ENCODE measurements around the gene CHCHD6.

The CHCHD6 gene

DNA sequence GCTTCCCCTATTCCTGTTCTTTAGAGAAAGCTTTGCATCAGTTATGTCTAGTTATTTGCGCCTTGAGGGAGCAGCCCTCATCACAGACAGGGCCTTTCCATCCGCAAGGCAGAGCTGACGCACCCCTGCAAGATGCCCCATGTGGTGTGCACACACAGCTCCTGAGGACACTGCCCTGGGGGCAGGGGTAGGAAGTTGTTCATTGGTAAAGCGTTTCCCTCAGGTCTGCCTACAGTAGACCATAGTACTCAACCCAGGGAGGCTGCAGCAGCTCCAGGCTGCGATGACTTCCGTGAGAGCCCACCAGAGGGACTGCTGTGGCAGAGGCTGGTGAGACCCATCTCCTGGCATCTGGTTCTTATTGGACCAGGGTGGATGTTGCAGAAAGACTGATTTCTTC lies 223.8 kb downstream of the CHCHD6 start:
- no peak for DNase-seq

DNA sequence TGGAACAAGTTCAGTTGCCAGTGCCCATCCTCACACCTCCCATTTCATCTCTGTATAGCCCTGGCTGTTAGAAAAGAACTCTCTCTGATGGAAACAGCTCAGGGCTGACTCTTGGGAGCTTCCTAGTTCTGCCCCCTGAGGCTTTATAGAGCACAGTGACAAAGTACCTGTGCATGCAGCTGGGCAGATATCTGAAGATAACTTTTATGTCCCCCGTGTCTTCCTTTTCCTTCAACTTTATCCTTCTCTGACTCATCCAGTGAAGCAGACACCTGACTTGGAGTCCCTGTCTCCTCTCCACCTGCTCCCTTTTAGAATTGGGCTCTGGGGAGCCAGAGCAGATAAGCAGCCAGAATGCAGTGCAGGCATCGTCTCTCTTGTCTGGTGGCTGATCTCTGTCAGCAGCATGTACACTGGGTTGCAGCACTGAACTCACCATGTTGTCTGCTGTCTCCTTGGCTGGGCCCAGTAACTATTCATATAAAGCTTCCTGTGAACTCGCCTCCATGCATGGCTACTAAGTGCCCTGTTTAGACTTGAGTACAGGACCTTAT lies 225.0 kb downstream of the CHCHD6 start:
- no peak for DNase-seq

DNA sequence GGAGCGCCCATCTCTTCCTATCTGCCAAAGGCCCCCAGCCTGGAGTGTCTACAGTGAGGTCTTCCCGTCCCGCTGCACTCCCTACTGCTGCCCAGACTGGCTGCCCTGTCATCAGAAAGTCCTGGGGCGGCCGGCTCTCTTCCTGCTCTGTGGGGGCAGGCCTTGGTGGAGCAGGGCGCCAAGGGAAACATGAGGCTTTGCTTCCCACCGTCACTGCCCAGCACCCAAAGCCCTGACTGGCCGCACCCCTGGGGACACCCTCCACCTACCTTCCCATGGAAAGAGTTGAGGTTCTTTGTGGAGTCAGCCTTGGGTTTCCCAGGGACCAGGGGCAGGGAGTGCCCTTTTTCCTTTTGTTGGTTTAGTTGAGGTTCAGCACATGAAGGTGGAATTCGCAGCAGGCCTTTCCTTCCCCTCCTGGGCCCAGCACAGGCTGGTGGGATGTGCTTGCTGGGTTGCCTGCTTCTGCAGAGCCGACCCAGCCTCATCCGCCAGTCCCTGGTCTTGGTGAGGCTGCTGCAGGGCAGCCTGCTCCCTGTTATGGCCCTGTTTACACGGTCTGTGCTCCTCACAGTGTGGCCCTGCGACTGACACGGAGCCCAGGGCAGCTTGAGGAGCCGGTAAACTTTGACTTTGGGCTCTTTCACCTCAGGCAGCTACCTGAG lies 227.0 kb downstream of the CHCHD6 start:
- DNase-seq, result no peak

DNA sequence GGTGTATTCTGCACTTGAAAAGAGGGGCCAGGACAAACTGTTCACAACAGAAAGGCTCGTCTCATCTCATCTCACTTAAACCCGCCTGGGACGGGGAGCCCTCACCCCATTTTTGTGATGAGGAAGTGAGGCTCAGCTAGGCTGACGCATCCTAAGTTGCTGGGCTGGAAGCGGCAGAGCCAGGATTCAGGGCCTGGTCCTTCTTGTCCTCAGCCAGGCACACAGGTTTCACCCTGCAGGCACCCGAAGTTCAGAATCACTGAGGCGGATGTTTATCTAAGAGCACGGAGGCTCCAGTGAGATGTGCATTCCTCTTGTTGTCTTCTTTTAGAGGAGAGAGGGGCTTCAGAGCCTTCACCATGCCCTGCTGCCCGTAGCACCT lies 227.8 kb downstream of the CHCHD6 start:
- no peak for DNase-seq

DNA sequence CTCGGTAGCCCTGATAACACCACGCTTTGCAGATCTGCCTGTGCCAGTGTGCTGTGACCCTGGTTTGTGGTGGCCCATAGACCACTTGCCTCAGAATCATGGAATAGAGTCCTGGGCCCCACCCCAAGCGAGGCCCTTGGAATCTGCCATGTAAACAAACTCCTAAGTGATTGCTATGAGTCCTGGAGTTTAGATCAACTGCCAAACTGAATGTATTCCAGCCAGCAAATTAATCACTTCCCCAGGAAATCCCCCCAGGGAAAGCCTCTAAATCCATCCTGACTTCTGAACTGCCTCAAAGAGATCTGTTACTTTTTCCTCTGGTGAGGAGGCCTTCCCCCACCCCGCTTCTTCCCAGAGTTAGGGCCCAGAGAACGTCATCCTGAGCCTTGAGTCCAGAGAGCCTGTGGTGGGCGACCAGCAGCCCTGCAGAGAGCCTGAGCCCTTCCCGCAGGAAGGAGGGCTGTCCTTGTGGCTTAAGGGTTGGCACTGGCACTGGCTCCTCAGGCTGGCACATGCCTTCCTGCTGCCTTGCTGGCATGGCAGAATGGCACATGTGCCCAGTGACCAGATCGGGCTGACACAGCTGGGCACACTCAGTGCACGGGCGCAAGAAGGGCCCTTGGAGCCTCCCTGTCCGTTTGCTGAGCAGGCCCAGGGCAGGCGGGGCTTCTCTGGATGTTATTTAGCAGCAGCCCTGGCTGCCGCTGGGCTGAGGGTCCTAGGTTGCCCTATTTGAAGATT lies 228.3 kb downstream of the CHCHD6 start:
- no peak for DNase-seq

DNA sequence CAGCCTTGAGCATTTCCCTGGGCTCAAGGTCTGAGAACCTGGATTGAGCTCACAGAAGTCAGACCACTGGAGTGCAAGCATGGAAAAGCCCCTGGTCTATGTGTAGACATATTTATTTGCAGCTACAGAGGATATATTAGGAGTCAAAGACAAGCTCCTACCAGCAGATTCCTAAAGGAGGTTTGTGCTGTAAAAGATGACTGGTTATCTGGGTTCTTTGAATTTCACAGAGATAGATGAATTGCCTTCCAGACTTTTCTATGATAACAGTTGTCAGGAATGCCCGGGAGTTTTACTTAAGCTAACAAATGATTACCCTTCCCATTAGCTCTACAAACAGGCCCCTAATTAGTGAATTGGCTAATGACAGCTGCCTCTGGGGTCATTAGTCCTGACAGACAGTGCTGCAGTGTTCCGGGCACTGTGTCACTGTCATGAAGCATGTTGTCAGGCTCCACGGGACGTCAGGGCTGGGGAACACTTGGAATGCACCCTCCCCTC lies 230.0 kb downstream of the CHCHD6 start:
- no peak for DNase-seq

DNA sequence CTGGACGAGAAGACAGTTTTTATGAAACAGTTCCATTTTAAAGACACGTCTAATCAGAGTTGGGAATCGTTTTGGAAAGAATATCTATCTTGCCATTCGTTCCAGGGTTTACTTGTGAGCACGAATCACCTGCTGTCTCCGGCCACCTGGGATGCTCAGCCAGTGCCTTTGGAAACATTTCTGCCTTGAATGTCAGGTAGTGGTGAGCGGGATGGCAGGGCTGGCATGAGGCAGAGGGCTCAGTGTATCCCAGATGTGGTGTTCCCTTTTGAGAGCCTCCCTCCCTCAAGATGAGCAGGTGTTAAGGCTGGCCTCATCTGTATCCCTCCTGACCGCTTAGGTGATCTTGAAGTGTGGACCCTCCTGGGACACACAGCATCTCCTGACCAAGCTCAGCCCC lies 231.0 kb downstream of the CHCHD6 start:
- DNase-seq, result no peak

DNA sequence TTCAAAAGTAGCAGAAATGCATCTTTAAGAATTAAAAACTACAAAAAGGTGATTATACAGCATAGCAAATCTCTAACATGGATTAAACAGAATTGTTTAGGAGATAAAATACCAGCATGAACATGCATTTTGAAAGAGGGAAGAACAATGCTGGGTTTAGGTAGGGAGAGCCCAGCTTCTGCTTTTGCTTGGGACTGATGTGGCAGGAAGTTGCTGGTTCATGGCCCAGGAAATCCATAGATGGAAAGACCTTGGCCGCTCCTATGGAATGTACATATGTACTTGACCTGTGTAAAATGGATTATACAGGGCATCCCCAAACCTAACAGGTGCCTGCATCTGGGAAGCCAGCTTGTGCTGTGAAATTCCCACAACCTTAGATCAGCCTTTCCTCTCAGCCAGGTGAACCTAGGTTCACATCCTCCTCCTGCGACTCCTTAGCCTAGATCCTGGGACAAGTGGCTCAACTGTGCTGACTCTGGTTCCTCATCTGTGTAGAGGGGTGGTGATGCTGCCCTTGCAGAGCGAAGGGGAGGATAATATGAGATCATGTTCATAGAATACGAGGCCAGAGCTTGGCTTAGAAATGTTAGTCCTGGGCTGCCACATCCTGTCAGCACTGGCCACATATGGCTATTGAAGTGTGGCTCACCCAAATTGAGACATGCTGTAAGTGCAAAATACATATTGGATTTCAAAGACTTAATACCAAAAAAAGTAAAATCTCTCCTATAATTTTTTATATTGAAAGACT lies 231.9 kb downstream of the CHCHD6 start:
- no peak for DNase-seq

DNA sequence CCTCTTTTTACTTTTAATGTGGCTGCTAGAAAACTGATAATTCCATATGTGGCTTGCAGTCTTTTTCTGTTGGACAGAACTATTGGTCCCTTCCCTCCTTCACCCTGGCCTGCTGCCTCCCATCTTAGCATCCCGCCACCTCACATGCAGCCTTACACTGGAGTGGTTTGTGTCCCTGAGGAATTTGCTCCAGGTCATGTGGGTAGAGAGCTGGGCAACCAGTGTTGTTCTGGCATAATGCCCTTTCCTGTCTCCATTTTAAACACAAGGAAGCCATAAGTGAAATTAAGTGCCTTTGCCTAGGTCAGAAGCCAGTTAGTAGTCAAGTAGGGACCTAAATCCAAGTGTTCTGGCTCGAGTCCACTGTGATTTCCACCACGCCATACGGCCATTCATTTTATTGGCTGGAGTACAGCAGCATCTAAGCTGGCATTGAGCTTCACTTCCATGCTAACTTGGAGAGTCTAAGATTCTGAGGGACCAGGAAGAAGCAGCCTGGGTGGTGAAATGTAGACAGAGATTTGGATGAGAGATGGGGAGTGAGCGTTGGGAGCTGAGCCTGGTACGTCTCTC lies 232.9 kb downstream of the CHCHD6 start:
- DNase-seq, result no peak

DNA sequence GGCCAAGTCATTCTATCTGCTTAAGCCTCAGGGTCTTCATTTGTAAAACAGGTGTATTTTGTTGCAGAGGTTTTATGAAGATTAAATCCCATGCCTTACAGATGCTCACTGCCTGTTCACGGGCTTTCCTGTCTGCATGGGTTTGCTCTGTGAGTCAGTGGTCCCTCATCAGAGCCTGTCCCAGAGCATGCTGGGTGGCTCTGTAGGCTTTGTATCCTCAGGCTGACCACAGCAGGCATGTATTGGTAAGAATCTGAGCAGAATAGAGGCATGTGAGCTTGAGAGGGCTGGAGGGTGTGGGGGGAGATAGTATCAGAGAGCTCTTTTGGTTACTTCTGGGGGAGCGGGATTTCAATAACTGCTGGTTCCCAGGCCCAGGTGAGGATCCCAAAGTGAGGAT lies 233.5 kb downstream of the CHCHD6 start:
- DNase-seq, result no peak

DNA sequence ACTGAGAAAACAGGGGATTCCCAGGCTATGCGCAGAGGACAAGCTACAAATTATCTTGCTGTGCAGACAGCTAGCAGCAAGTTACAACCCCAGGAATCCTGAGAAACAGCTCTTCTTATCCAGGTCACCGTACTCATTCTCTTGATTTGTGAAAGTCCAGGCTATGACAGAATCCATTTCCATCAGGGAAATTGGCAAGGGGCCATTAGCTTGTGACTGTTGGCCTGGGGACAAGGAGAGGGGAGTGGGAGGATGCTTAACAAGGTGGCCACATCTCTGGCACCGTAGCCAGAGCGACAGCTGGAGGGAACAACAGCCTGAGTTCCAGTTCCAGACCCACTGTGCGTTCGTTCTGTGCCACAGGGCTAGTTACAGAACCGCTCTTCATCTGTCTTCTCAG lies 233.9 kb downstream of the CHCHD6 start:
- DNase-seq, result no peak

DNA sequence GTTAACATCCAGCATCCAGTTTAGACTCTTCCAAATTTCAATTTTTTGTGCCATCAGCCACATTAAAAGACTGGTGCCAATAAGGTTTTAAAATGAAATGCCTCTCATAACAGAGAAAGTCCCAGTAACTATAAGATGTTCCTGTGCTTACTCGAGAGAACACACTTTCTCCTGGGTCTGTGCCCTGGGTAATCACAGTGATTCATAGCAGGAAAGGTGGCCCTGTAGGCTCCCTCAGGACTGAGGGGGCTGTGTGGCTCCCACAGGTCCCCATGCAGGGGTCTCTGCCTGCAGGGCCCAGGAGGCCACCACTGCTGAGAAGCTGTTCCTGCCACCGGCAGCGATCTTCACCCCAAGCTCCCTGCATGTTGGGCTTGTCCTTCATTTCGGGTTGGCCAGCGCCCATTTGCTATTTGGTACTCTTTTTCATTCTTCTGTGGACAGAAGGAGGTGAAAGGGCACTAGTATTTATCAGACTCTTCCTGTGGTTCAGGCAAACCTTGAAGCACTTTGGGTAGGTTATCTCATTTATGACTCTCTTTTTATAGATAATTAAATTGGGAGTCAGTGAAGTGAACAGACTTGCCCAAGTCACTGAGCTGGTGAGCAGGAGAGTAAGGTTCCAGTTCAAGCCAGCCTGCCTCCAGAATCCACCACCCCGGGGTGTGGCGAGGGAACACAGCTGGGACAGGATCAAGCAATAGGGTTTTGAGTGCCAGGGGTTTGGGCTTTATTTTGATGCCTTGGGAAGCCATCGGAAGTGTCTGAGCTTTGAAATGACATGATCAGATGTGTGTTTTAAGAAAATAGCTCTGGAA lies 234.7 kb downstream of the CHCHD6 start:
- no peak for DNase-seq

DNA sequence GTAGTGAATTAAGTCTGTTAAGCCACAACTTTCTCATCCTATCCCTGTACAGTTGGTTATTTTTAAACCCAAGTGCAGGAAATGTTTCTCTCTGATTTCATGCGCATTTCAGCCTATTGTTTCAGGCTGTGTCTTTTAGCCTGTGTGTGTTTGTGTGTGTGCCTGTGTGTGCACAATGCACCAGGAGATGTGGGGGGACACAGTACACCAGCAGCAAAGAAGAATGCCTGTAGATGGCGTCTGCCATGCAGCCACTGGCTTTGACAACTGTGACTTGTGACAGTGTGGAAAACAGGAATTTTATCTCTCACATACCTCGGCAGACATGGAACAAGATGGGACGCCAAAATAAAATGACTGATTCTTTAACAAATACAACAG lies 235.3 kb downstream of the CHCHD6 start:
- no peak for DNase-seq

DNA sequence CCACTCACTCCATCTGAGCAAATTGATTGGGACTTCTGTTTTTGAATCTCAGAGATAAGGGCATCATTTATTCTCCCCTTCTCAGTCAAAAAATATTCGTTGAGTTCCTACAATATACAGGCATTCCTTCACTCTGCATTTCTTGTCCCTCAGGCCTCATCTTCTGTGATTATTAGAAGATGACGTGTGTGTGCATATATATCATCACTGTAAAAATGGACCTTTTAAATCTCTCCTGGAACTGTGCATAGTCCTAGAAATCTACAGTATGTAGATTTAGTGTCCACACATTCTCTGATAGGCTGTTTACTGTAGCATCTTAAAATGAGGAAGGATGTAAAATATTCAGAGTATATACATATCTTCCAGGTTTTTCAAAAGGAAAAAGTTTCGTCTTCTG lies 235.7 kb downstream of the CHCHD6 start:
- DNase-seq, result no peak

DNA sequence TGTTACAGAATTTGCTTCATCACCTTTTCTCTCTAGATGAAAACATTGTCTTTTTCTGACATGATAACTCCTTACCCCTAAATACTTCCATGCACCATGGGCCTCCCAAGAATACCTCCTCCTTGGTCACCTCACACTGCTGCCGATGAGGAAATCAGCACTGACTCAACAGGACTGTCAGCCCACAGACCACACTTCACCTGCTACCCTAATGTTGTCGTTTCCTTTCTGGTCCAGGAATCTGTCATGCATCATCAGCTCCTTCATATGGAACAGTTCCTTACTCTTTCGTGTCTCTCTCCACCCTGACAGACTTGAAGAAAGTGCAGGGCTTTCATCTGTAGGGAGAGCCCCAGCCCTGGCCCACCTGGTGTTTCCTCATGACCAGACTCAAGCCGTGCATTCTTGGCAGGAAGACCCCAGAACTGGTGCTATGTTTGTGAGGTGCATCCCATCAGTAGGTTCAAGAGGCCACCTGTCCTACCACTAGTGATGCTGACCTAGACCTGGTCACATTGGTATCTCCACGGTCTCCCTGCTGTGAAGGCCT lies 237.8 kb downstream of the CHCHD6 start:
- DNase-seq, result no peak

DNA sequence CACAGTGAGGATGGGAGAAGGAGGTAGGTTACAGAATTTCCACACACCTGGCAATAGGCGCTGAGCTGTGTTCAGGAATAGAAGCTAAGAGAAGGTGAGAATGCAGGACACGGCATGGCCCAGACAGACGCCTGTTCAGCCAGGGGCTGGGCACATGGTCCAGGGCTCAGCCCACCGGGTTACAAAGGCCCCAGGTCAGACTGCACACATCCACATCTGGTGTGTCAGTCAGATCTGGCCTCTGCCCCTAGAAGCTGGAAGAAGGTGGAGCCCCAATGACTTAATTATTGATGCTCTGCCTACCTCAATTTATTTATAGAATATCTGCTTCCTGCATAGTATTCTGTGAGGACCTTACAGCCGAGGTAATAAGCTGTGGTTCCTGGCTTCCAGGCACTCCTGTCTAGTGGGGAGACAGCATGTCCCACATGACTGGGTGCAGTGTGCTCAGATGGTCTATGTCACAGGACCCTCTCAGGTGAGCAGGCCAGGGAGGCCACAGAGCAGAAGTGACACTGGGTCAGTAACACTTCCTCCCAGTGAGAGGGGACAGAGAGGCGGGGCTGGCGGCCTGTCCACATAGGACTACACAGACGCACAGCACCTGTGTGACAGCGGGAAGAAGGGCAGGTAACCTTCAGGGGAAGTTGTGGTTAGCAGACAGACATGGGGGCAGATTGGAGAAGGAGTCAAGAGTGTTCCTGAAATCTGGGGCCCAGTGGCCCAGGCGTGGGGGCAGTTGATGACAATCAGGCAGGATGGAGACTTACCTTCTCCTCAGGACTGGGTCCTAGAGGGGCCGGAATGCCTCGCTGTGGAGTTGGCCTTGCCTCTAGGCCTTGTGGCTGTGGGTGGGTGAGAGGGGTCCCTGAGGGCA lies 240.3 kb downstream of the CHCHD6 start:
- no peak for DNase-seq

DNA sequence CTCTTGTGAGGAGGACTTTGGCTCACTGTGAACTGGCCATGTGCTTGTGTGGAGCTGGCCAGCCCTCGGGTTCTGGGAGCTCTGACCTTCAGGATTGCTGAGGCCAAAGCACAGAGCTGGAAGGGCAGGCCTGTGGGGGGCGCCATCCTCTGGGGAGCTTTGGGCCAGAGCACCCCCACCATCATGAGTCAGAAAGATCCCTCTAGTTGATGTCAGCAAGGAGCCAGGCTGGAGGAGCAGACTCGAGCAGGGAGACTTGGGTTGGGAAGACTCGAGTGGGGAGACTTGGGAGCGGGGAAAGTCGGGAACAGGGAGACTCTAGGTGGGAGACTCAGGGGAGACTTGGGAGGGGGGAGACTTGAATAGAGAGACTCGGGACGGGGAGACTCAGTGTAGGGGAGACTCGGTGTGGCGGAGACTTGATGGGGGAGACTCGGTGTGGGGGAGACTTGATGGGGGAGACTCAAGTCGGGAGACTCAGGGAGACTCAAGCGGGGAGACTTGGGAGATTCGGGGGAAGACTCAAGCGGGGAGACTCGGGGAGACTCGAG lies 241.2 kb downstream of the CHCHD6 start:
- DNase-seq, result no peak

DNA sequence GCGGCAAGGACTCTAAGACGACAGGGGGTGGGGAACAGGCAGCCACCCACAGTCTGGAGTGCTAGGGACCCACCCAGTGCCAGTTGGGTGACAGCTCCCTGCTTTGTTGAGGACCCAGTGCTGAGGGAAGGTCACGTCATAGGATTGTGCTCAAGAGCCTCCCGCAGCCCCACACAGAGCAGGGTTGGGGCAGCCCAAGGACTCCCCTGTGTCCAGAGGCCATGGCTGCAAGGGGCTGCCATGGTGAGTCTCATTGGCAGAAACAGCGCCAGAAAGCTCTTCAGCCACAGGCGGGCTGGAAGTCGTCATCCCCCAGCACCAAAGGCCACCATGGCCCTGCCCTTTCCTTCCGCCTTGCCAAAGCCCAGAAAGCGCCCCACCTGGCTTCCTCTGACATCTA lies 241.9 kb downstream of the CHCHD6 start:
- no peak for DNase-seq

DNA sequence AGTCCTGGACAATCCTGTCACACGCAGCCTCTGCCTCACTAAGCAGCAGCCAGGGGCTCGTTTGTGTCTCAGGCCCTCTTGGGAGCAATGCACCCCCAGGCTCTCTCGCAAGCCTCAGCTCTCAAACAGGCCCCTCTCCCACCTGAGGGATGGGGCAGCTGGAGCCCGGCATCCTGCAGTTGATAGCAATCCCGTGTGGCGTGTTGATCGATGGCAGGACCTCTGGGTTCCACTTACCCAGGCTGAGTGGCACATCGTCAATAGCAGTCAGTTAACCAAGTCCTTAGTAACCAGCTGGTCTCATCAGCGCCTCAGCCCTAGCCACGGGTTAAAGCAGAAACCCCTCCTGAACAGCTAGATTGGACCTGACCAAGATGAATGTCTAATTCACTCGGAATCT lies 242.4 kb downstream of the CHCHD6 start:
- DNase-seq, result no peak

DNA sequence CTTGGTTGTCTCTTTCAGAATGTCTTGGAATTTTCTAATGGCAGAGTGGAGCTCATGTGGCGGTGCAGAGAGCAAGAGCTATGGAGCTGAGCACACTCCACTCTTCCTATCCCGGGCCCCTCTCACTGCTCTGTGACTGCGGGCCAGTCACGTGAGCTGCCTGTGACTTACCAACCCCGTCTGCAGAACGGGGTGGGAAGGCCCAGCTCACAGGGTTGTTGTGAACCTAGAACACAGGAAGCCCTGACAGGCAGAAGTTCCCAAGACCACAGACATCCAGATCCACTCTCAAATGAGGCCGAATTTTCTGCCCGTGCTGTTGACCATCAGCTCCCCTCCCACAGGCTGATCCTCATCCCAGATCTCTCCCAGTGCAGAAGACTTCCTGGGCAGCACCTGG lies 243.4 kb downstream of the CHCHD6 start:
- no peak for DNase-seq

Measured in CD4-positive, alpha-beta T cell treated with Interleukin-17A for 1 hour (primary cell).